AG04449 (cell line): Measurements from ENCODE around the gene TNN.

ENCODE experiments used
- CTCF ChIA-PET: fragments of 350-600 bp; formaldehyde crosslinking; extraction: SDS; loops from one replicate; lab custom pipeline; 2021; ENCODE audit warnings: antibody characterized with exemption; lab: Yijun Ruan, JAX
- POLR2A ChIA-PET: fragments of 400-600, 350-600 bp; formaldehyde crosslinking; extraction: SDS; loops from one replicate; lab custom pipeline; 2020; ENCODE audit warnings: antibody characterized with exemption, inconsistent platforms; lab: Yijun Ruan, JAX
- DNase-seq: peaks from one replicate; pipeline ENCODE4 v3.0.0-alpha.2; 2010; ENCODE audit warnings: low read depth, low spot score
- H3K4me3 ChIP-seq: 2 replicates; pipeline ENCODE4 v1.5.1; 2011; ENCODE audit warnings: low read depth, mild to moderate bottlenecking, control low read depth, low read length
- TF ChIP-seq, protein P1 (sequence below): IDR thresholded peaks from one replicate; pipeline ENCODE4 v1.5.1; 2011; ENCODE audit warnings: mild to moderate bottlenecking, moderate library complexity, low read length, control low read depth, inconsistent platforms; ENCODE audit not compliant: insufficient read depth; ENCODE audit errors: missing control alignments

TNN gene

GRCh38 chr1:175128523-175128922 lies 60.9 kb downstream of the TNN start:
- TF ChIP-seq, protein P1, sequence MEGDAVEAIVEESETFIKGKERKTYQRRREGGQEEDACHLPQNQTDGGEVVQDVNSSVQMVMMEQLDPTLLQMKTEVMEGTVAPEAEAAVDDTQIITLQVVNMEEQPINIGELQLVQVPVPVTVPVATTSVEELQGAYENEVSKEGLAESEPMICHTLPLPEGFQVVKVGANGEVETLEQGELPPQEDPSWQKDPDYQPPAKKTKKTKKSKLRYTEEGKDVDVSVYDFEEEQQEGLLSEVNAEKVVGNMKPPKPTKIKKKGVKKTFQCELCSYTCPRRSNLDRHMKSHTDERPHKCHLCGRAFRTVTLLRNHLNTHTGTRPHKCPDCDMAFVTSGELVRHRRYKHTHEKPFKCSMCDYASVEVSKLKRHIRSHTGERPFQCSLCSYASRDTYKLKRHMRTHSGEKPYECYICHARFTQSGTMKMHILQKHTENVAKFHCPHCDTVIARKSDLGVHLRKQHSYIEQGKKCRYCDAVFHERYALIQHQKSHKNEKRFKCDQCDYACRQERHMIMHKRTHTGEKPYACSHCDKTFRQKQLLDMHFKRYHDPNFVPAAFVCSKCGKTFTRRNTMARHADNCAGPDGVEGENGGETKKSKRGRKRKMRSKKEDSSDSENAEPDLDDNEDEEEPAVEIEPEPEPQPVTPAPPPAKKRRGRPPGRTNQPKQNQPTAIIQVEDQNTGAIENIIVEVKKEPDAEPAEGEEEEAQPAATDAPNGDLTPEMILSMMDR = no peak
- CTCF ChIA-PET = interaction anchor here (1.3 to 4.0 kb wide), 4 partner anchors 12 to 99 kb away, joined by 4 to 20 read pairs (median 6); no protein-coding TSS in a partner anchor
- no peak overlapping the region for H3K4me3 ChIP-seq
- POLR2A ChIA-PET = no interaction called here
- no peak for DNase-seq

DNA sequence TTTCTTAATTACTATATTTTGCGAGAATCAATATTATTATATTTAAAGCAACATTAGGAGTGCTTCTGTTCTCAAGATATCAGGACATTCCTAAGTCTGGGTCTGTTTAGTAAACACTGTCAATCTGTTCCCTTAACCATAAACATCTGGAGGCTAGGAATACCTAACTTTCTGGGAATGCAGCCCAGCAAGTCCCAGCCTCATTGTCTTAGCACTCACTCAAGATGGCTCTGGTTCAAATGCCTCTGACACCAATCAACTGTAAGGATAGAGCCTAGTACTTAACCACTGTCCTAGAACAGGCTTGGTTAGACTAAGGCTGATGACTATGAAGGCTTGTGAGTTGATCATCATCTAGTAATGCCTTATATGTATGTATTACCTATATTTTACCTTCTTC lies 61.5 kb downstream of the TNN start:
- no peak overlapping the region for H3K4me3 ChIP-seq
- ChIA-PET POLR2A (no interaction called here), CTCF (interaction anchor here (1.4 to 4.0 kb wide), 3 partner anchors 17 to 100 kb away, joined by 4 to 20 read pairs (median 7); no protein-coding TSS in a partner anchor)
- TF ChIP-seq, protein P1 = no peak
- DNase-seq = no peak

DNA sequence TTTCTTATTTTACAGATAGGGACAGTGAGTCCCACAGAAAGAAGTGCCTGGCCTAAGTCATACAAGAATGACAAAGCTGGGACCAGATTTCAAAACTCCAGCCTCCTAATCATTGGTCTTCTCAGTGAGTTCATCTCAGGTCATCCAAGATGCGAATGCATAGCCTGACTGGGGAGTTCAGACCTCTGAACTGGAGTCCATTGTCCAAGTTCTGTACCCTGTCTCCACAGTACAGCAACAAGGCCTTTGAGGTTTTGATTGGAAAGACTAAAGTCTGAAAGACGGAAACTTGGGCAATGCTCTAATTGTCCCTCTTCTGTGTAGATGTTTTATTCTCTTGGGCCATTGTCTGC lies 62.0 kb downstream of the TNN start:
- H3K4me3 ChIP-seq = no peak overlapping the region
- TF ChIP-seq, protein P1 = no peak
- DNase-seq = no peak
- ChIA-PET CTCF (interaction anchor here (1.8 to 4.0 kb wide), 2 partner anchors 17 to 100 kb away, joined by 7 to 20 read pairs; no protein-coding TSS in a partner anchor), POLR2A (no interaction called here)

GRCh38 chr1:175129997-175130648 lies 62.5 kb downstream of the TNN start:
- no peak for DNase-seq

DNA sequence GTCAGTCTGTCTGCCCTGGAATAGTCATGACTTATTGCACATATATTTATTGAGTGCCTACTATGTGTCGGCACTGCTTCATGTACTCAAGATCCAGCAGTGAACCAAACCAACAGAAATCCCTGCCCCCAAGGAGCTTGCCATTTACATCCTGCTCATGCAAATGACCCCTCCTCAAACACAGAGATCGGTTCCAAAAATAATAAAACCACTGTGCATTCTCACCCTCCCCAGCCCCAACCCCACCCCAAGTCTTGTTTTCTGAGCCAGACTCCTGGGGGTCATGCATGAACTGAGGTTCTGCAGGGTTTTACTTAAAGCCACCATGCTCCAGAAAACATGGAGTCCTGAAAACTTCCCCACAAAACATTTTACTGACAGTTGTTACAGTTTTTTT lies 63.0 kb downstream of the TNN start:
- DNase-seq = no peak
- CTCF ChIA-PET = interaction anchor here (0.7 to 4.0 kb wide), 2 partner anchors 16 to 101 kb away, joined by 4 to 20 read pairs; no protein-coding TSS in a partner anchor
- POLR2A ChIA-PET = no interaction called here
- TF ChIP-seq, protein P1 = no peak
- H3K4me3 ChIP-seq = no peak overlapping the region

More at GRCh38 chr1:175129997-175130648, 62.5 kb downstream of the TNN start:
- ChIA-PET POLR2A (no interaction called here), CTCF (interaction anchor here (0.7 to 4.0 kb wide), 3 partner anchors 16 to 101 kb away, joined by 4 to 20 read pairs (median 7); no protein-coding TSS in a partner anchor)
- TF ChIP-seq, protein P1 = no peak
- H3K4me3 ChIP-seq = no peak overlapping the region

GRCh38 chr1:175131095-175131494 lies 63.5 kb downstream of the TNN start:
- CTCF ChIA-PET = interaction anchor here (0.7 to 1.3 kb wide), 4 partner anchors 15 to 102 kb away, joined by 3 to 6 read pairs (median 4); no protein-coding TSS in a partner anchor
- POLR2A ChIA-PET = no interaction called here
- no peak for DNase-seq
- TF ChIP-seq, protein P1 = no peak
- no peak overlapping the region for H3K4me3 ChIP-seq
